MM.1S (cell line): ENCODE results near the gene RFC5.

Experiments used
- EZH2 ChIP-seq: fragments of 300-600 bp; sonication (generic); optimal IDR thresholded peaks from 2 replicates; pipeline ENCODE3; 2017; ENCODE audit warnings: low read depth, mild to moderate bottlenecking, antibody characterized with exemption, low read length, mixed read lengths
- EZH2phosphoT487 ChIP-seq: fragments of 300-600 bp; sonication (generic); IDR thresholded peaks from 2 replicates; pipeline ENCODE4 v1.6.1; 2018; ENCODE audit warnings: antibody characterized with exemption, low read length
- TF ChIP-seq, protein P1 (sequence below): fragments of 300-600 bp; sonication (generic); IDR thresholded peaks from 2 replicates; pipeline ENCODE4 v1.5.1; 2016; ENCODE audit warnings: antibody characterized with exemption, low read length, mixed read lengths

DNA sequence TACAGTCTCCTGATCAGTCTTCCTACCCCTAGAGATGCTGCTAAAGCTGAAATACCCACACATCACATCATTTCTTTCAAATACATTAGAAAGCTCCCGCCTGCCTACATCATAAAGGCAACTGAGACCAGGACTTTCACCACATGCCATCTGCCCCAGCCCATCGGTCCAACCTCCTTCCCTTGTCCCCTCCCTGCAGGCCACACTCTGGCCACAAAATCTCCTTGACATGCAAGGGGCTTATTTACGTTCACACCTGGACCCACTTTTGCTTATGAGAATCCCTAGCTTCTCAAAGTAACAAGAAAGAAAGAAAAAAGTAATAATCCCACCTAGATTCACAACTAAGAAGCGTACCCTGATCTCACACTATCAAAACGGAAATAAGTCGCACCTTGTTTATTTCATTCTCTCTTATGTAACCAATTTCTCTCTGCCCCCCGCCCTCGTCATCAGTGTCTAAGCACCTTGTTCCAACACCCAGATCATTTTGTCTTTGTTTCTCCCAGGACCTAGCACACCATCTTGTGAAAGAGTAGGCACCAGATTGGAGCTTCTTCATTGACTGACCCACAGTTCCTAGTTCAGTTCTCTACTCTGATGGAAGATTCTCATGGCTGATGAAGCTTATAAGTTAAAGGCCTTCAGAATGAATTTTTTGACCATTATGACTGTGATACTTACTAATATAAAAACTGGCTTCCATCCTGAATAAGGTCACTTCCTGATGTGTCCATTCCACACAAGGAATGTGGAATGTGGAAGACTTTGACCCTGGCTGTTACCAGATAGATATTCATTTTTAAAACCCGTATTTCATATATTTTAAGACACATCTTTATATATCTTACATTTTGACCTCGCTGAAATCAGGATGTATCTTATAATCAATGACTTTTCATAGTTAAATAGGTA is 36.8 kb downstream of the RFC5 start:
- TF ChIP-seq, protein P1, sequence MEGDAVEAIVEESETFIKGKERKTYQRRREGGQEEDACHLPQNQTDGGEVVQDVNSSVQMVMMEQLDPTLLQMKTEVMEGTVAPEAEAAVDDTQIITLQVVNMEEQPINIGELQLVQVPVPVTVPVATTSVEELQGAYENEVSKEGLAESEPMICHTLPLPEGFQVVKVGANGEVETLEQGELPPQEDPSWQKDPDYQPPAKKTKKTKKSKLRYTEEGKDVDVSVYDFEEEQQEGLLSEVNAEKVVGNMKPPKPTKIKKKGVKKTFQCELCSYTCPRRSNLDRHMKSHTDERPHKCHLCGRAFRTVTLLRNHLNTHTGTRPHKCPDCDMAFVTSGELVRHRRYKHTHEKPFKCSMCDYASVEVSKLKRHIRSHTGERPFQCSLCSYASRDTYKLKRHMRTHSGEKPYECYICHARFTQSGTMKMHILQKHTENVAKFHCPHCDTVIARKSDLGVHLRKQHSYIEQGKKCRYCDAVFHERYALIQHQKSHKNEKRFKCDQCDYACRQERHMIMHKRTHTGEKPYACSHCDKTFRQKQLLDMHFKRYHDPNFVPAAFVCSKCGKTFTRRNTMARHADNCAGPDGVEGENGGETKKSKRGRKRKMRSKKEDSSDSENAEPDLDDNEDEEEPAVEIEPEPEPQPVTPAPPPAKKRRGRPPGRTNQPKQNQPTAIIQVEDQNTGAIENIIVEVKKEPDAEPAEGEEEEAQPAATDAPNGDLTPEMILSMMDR, result no peak
- TF ChIP-seq EZH2phosphoT487 (no peak), EZH2 (no peak)
